HL-60 (cell line): ENCODE results near the gene PGGHG.

ENCODE experiments used
- POLR2AphosphoS5 ChIP-seq: IDR thresholded peaks from 2 replicates; pipeline ENCODE4 v1.6.1; 2012; ENCODE audit warnings: low read depth
- TF ChIP-seq, protein P1 (sequence below): IDR thresholded peaks from one replicate; pipeline ENCODE4 v1.5.1; 2011; ENCODE audit warnings: low read length, control low read depth, inconsistent platforms; ENCODE audit not compliant: insufficient read depth

DNA sequence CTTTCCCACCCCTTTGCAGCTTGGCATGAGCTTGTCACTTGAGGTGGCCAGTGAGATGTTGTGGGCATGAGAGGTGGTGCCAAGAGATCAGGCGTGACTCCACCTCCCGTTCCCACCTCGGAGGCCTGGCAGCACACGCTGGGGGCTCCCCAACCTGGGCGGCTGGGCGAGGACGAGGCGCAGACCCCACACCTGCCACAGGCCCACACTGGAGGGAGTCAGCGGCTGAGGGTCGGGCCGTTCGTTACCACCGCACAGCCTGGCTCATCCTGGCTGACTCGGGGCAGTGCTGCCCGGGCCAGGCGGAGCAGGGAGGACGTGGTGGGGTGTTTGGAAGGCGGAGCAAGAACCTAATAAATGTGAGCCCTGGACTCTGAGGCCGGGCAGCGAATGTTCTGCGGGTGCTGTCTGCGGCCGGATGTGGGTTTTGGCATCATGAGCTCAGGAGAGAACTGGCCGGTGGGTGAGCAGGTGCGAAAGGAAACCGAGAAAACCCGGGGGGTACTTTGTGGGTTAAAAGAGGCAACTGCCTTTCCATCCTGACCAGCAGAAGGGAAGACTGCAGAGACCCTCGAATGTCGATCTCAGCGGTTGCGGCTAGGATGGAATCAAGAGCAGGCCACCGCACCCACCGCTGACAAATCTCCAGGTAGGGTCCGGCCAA lies 41.9 kb downstream of the PGGHG start:
- TF ChIP-seq, protein P1, sequence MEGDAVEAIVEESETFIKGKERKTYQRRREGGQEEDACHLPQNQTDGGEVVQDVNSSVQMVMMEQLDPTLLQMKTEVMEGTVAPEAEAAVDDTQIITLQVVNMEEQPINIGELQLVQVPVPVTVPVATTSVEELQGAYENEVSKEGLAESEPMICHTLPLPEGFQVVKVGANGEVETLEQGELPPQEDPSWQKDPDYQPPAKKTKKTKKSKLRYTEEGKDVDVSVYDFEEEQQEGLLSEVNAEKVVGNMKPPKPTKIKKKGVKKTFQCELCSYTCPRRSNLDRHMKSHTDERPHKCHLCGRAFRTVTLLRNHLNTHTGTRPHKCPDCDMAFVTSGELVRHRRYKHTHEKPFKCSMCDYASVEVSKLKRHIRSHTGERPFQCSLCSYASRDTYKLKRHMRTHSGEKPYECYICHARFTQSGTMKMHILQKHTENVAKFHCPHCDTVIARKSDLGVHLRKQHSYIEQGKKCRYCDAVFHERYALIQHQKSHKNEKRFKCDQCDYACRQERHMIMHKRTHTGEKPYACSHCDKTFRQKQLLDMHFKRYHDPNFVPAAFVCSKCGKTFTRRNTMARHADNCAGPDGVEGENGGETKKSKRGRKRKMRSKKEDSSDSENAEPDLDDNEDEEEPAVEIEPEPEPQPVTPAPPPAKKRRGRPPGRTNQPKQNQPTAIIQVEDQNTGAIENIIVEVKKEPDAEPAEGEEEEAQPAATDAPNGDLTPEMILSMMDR: no peak
- TF ChIP-seq POLR2AphosphoS5: no peak
